Osteocyte (in vitro differentiated cells): ENCODE measurements around the gene AIG1. TPM values are rescaled to one million over a fixed set of nuclear protein-coding genes. Genes with fewer than 3 reads are reported as not detected.
A peak's percentile ranks its signal among the peaks of the same experiment; 100 is the strongest.

Experiments used
- DNase-seq: peaks from one replicate; pipeline ENCODE4 v3.0.0; 2021; ENCODE audit warnings: mixed read lengths; ENCODE audit not compliant: unreplicated experiment; ENCODE audit errors: extremely low spot score
- H3K27ac Mint-ChIP-seq: one replicate; pipeline ENCODE4 v1.8.0; 2021; ENCODE audit warnings: mild to moderate bottlenecking, mixed read lengths; ENCODE audit not compliant: unreplicated experiment
- H3K27me3 Mint-ChIP-seq: one replicate; pipeline ENCODE4 v1.8.0; 2021; ENCODE audit warnings: mixed read lengths; ENCODE audit not compliant: unreplicated experiment
- H3K36me3 Mint-ChIP-seq: one replicate; pipeline ENCODE4 v1.8.0; 2021; ENCODE audit warnings: mixed read lengths; ENCODE audit not compliant: unreplicated experiment
- H3K4me1 Mint-ChIP-seq: one replicate; pipeline ENCODE4 v1.8.0; 2021; ENCODE audit warnings: mixed read lengths; ENCODE audit not compliant: unreplicated experiment
- H3K4me3 Mint-ChIP-seq: one replicate; pipeline ENCODE4 v1.8.0; 2021; ENCODE audit warnings: mild to moderate bottlenecking, moderate library complexity, mixed read lengths; ENCODE audit not compliant: unreplicated experiment
- H3K9me3 Mint-ChIP-seq: one replicate; pipeline ENCODE4 v1.8.0; 2021; ENCODE audit warnings: mixed read lengths; ENCODE audit not compliant: unreplicated experiment
- CTCF ChIP-seq: fragments of 200-600 bp; sonication (generic); IDR thresholded peaks from 2 replicates; pipeline ENCODE4 v1.5.0; 2021; ENCODE audit warnings: antibody characterized with exemption, mild to moderate bottlenecking, moderate library complexity
- total RNA-seq: library from RNA; stranded (reverse); gene quantifications from 2 replicates; pipeline ENCODE4 v1.2.1, GENCODE V29; 2021

The AIG1 gene
- total RNA-seq, 1 donor from 2014 or later, result 40.5 TPM

- no peak for TF ChIP-seq CTCF
- H3K4me3 Mint-ChIP-seq, result no peak overlapping the region
- H3K9me3 Mint-ChIP-seq, result peaks cover 8% of the 10 kb centered on the region
- H3K27ac Mint-ChIP-seq, result peak overlapping the region; percentile 84
- H3K27me3 Mint-ChIP-seq, result no peaks in the 10 kb centered on the region
- peaks cover 13% of the 10 kb centered on the region for H3K36me3 Mint-ChIP-seq
- H3K4me1 Mint-ChIP-seq, result peaks cover 51% of the 10 kb centered on the region
- DNase-seq, result no peak
Measured at GRCh38 chr6:143187238-143187923, 126.7 kb downstream of the AIG1 start.

DNA sequence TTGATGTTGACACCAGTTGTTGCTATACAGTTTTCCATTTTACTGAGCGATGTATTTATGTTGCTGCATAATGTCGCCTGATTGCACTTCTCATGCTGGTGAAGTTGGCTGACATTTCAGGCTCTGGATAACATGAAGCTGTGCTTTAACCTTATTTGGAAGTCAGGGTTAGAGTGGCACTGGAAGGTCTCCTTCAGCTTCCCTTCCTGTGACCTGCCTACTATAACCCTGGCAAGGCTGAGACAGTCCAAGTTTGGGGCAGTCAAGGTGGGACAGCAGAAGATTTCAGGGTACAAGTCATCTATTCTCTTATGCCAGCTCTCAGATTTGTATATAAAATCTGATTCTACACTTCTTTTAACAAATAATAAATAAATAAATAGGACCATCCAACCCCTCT is 127.6 kb downstream of the AIG1 start:
- Mint-ChIP-seq H3K27ac (peak overlapping the region; percentile 84), H3K4me1 (peaks cover 45% of the 10 kb centered on the region), H3K4me3 (no peak overlapping the region), H3K36me3 (peaks cover 11% of the 10 kb centered on the region), H3K9me3 (peaks cover 8% of the 10 kb centered on the region), H3K27me3 (no peaks in the 10 kb centered on the region)
- DNase-seq, result no peak
- TF ChIP-seq CTCF, result no peak

GRCh38 chr6:143191361-143191760 is 130.7 kb downstream of the AIG1 start:
- Mint-ChIP-seq H3K9me3 (peaks cover 8% of the 10 kb centered on the region), H3K27me3 (no peaks in the 10 kb centered on the region)
- TF ChIP-seq CTCF, result no peak

DNA sequence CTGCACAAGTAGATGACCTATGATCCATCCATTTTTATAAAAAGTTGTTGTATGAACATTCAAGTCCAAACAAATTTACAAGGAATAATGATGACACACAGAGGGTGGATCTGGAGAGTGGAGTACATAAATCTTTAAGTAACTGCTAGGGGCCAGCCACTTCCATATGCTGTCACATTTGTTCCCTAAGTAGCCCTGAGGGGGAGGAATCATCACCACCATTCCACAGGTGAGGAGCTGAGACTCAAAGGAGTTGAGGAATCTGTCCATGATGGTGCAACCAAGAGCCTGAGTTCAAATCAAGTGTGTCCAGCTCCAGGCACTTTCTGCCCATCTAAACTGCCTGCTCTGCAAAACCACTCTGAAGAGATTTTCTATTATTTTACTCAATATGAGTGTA is 132.1 kb downstream of the AIG1 start:
- peaks cover 34% of the 10 kb centered on the region for H3K4me1 Mint-ChIP-seq
- H3K27ac Mint-ChIP-seq, result no peak overlapping the region
- DNase-seq, result no peak
- no peaks in the 10 kb centered on the region for H3K27me3 Mint-ChIP-seq
- peaks cover 12% of the 10 kb centered on the region for H3K36me3 Mint-ChIP-seq
- TF ChIP-seq CTCF, result no peak
- H3K9me3 Mint-ChIP-seq, result peaks cover 8% of the 10 kb centered on the region
- H3K4me3 Mint-ChIP-seq, result no peak overlapping the region

More at GRCh38 chr6:143191361-143191760, 130.7 kb downstream of the AIG1 start:
- H3K36me3 Mint-ChIP-seq, result peaks cover 12% of the 10 kb centered on the region
- H3K4me1 Mint-ChIP-seq, result peaks cover 39% of the 10 kb centered on the region
- no peak overlapping the region for H3K4me3 Mint-ChIP-seq
- H3K27ac Mint-ChIP-seq, result peak overlapping the region; percentile 60
- no peak for DNase-seq

DNA sequence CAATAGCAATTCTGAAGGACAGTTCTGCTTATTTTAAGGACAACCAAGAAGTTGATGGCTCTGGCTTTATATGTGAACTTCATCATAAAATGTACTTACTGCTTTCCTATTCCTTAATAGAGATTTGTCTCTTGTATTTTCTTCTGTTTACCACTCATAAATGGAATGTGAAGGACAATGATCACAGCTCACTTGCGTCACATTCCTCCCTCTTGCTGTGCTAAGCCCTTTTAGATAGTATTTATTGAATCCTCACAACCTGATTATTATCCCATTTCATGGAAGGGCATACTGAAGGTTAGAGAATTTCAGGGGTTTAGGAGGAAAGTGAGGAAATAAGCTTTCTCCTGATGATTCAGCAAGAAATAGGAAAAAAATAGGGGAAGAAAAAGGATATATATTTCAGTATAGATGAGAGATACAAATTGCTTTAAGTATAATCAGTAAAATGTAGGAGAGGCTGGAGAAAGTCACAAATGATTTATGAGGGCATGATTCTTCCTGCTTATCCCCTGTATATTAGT is 132.9 kb downstream of the AIG1 start:
- peaks cover 31% of the 10 kb centered on the region for H3K4me1 Mint-ChIP-seq
- H3K36me3 Mint-ChIP-seq, result peaks cover 9% of the 10 kb centered on the region
- H3K9me3 Mint-ChIP-seq, result peaks cover 8% of the 10 kb centered on the region
- TF ChIP-seq CTCF, result no peak
- DNase-seq, result no peak
- no peaks in the 10 kb centered on the region for H3K27me3 Mint-ChIP-seq
- H3K4me3 Mint-ChIP-seq, result no peak overlapping the region
- H3K27ac Mint-ChIP-seq, result no peak overlapping the region
